ENCODE results near the gene KLHL29. TPM values are rescaled to one million over a fixed set of nuclear protein-coding genes. Genes with fewer than 3 reads are reported as not detected.

Gene KLHL29
- total and polyA plus RNA-seq, 8 donors: 1.8 to 10.5 (median 2.8) TPM

DNA sequence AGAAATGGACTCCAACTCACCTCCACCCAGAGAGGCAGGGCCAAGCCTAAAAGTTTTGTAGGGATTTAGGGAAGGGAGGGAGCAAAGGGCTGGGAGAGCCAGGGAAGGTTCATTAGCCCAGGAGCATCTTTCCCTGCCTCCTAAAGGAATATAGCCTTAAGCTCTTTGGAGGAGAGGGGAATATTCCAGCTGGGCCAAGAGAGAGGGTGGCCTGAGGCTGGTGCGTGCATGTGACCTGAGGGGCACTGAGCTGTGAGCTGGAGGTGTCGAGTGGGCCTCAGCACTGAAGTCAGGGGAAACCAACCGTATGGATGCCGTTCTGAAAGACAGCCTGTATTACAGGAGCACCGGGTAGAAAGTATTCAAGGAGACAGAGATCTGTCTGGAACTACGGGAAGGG lies 112.6 kb downstream of the KLHL29 start:
- intact Hi-C loops (cut with DNase I): no loop called here
- DNase-seq (no peak), ATAC-seq (no peak)
- Histone ChIP-seq H3K4me1 (peaks cover 3 to 22% of the 10 kb centered on the region in 2 donors), H3K4me3 (no peak overlapping the region), H3K9me3 (no peaks in the 10 kb centered on the region), H3K27me3 (peaks cover 0 to 28% of the 10 kb centered on the region in 2 donors), H3K27ac (no peak overlapping the region), H3K36me3 (no peaks in the 10 kb centered on the region)
- TF ChIP-seq, protein P1, sequence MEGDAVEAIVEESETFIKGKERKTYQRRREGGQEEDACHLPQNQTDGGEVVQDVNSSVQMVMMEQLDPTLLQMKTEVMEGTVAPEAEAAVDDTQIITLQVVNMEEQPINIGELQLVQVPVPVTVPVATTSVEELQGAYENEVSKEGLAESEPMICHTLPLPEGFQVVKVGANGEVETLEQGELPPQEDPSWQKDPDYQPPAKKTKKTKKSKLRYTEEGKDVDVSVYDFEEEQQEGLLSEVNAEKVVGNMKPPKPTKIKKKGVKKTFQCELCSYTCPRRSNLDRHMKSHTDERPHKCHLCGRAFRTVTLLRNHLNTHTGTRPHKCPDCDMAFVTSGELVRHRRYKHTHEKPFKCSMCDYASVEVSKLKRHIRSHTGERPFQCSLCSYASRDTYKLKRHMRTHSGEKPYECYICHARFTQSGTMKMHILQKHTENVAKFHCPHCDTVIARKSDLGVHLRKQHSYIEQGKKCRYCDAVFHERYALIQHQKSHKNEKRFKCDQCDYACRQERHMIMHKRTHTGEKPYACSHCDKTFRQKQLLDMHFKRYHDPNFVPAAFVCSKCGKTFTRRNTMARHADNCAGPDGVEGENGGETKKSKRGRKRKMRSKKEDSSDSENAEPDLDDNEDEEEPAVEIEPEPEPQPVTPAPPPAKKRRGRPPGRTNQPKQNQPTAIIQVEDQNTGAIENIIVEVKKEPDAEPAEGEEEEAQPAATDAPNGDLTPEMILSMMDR (IDR thresholded peaks at IDR 0.05): no peak

DNA sequence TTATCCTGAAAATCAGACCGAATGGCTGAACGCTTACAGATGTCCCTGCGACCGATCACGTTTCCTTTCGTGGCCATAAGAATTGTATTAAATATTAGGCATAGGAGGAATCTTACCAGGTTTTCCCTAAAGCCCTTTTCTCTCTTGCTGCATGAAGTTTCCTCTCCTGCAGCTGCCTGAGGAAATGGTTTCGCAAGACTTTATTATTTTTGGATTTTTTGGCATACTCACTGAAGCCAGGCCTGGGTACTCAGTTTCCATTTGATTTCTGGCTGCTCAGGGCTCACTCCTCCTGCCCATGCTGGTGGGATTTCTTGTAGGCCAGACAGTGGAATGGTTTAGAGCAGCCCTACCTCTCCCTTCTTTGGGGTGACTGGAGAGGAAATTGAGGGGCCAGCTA lies 114.0 kb downstream of the KLHL29 start:
- Histone ChIP-seq H3K27ac (no peak overlapping the region), H3K27me3 (peaks cover 0 to 28% of the 10 kb centered on the region in 2 donors), H3K4me1 (peaks cover 3 to 22% of the 10 kb centered on the region in 2 donors), H3K9me3 (no peaks in the 10 kb centered on the region), H3K36me3 (no peaks in the 10 kb centered on the region), H3K4me3 (no peak overlapping the region)
- TF ChIP-seq, protein P1 (IDR thresholded peaks at IDR 0.05): no peak
- DNase-seq: peak in 2 of 4 donors; percentile 31 to 56
- no peak for ATAC-seq
- intact Hi-C loops (cut with DNase I): no loop called here

DNA sequence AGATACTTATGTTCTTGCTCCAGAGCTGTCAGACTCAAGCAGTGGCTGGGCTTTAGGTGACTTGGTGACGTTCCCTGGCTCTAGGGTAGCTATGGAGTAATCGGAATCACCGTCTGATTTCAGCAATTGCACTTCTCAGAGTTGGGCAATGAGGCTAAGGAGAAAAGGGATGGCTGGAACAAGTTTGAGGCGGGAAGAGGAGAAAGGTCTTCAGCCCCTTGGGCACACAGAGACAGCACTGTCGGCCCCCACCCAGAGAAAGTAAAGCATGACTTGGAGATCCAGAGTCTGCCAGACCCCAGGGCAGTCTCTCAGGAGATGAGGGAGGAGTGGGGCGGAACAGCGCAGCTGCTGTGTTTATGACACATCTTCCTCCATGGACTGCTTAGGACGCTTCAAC lies 114.5 kb downstream of the KLHL29 start:
- intact Hi-C loops (cut with DNase I): no loop called here
- Histone ChIP-seq H3K36me3 (no peaks in the 10 kb centered on the region), H3K27ac (no peak overlapping the region), H3K4me3 (no peak overlapping the region), H3K27me3 (peaks cover 0 to 28% of the 10 kb centered on the region in 2 donors), H3K4me1 (peaks cover 3 to 22% of the 10 kb centered on the region in 2 donors), H3K9me3 (no peaks in the 10 kb centered on the region)
- ATAC-seq: no peak
- DNase-seq: no peak
- TF ChIP-seq, protein P1 (IDR thresholded peaks at IDR 0.05): no peak

DNA sequence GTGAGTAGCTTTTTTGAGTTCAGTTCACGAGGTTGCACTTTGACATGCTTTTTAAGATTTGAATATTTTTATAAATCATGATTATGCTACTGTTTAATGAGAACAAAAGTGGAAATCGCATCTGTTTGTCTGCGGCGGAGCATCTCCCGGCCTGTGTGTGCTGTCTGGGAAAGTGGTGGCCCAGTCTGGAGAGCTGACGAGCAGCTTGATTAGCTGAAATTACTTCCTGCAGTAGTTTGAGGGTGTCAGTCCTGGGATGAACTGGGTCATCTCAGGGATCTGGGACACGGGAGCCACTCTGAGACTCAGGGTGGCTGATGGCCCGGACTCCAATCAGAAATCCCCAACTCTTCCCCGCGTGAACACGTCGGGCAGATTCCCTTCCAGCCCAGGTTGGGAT lies 115.9 kb downstream of the KLHL29 start:
- Histone ChIP-seq H3K9me3 (no peaks in the 10 kb centered on the region), H3K27ac (no peak overlapping the region), H3K4me3 (no peak overlapping the region), H3K4me1 (peaks cover 3 to 22% of the 10 kb centered on the region in 2 donors), H3K36me3 (no peaks in the 10 kb centered on the region), H3K27me3 (peaks cover 0 to 23% of the 10 kb centered on the region in 2 donors)
- ATAC-seq: no peak
- DNase-seq: no peak
- intact Hi-C loops (cut with DNase I): no loop called here
- TF ChIP-seq, protein P1 (IDR thresholded peaks at IDR 0.05): no peak

DNA sequence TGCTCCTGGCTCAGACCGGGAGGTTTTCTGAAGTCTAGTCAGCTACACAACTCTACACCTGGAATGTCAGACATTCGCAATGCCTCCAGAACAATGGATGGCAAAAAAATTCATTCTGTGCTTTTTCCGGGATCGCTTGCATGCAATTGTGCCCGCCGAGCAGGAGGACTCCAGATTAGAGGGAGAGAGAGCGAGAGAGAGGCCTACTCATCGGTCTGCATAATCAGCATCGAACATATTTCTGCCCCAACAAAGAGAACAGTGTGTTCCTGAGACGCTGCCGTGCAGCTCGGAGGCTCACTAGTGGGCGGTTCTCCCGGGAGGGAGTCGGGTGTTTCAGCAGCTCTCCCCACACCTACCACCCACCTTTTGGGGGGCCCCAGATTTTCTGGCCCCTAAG lies 117.1 kb downstream of the KLHL29 start:
- TF ChIP-seq, protein P1 (IDR thresholded peaks at IDR 0.05): no peak
- peaks cover 0 to 19% of the 10 kb centered on the region in 2 donors for H3K27me3 ChIP-seq
- intact Hi-C loops (cut with DNase I): no loop called here
- H3K9me3 ChIP-seq: no peaks in the 10 kb centered on the region
- ATAC-seq (no peak), DNase-seq (no peak)
- H3K27ac ChIP-seq: no peak overlapping the region
- no peaks in the 10 kb centered on the region for H3K36me3 ChIP-seq
- peaks cover 3 to 24% of the 10 kb centered on the region in 2 donors for H3K4me1 ChIP-seq
- H3K4me3 ChIP-seq: no peak overlapping the region
